Endothelial cell of umbilical vein (primary cell): Measurements from ENCODE around the gene DEPDC7. TPM values are rescaled to one million over a fixed set of nuclear protein-coding genes. Genes with fewer than 3 reads are reported as not detected.

ENCODE experiments used
- BruUV-seq: library from RNA; stranded (reverse); fragments of 400-500 nt; replicated peaks from 2 replicates; lab custom pipeline; 2021; lab: Mats Ljungman, UMichigan
- CTCF ChIA-PET: fragments of 300-600, 350-600 bp; sonication (Branson Sonifier 250); formaldehyde crosslinking; loops from one replicate; lab custom pipeline; 2021; ENCODE audit warnings: antibody characterized with exemption, inconsistent platforms; lab: Charles Lee
- POLR2A ChIA-PET: fragments of 300-600, 350-600 bp; sonication (Branson Sonifier 250); formaldehyde crosslinking; loops from one replicate; lab custom pipeline; 2021; ENCODE audit warnings: antibody characterized with exemption, inconsistent platforms; lab: Charles Lee
- DNase-seq: peaks from one replicate; pipeline ENCODE4 v3.0.0-alpha.2; 2011; ENCODE audit warnings: low read depth, low spot score
- FAIRE-seq: peaks from 2 replicates; lab custom pipeline; 2011; peaks lifted over from hg19 to GRCh38; lab: Jason Lieb, UNC
- H2AFZ ChIP-seq: 2 replicates; pipeline ENCODE4 v1.6.0; 2012; ENCODE audit warnings: low read depth, low read length, control low read depth, inconsistent platforms
- H3K27ac ChIP-seq: 2 replicates; pipeline ENCODE4 v1.5.1; 2011; ENCODE audit warnings: low read depth, mild to moderate bottlenecking, control low read depth, low read length, moderate library complexity; ENCODE audit not compliant: insufficient read depth
- H3K27me3 ChIP-seq, 2 experiments: 2 replicates each; pipeline versions ENCODE4 v1.6.0 to v1.6.1; 2011; ENCODE audit warnings: low read length in 2 of 2, mixed read lengths in 1 of 2; ENCODE audit not compliant: control insufficient read depth in 2 of 2, insufficient read depth in 2 of 2
- H3K36me3 ChIP-seq, 2 experiments: 2 replicates in 1 of 2; 3 replicates in 1 of 2; pipeline ENCODE4 v1.5.1; 2011; ENCODE audit warnings: low read length in 2 of 2, mild to moderate bottlenecking in 1 of 2, moderate library complexity in 1 of 2; ENCODE audit not compliant: control insufficient read depth in 2 of 2, insufficient read depth in 2 of 2; ENCODE audit errors: extremely low read depth in 1 of 2
- H3K4me1 ChIP-seq: 3 replicates; pipeline ENCODE4 v1.5.1; 2011; ENCODE audit warnings: mild to moderate bottlenecking, low read length; ENCODE audit not compliant: control insufficient read depth, insufficient read depth; ENCODE audit errors: extremely low read depth
- H3K4me2 ChIP-seq: 2 replicates; pipeline ENCODE4 v1.6.1; 2011; ENCODE audit warnings: low read length, control low read depth, mixed read lengths; ENCODE audit not compliant: insufficient read depth
- H3K4me3 ChIP-seq, 3 experiments: fragments of 200-600 bp in 1 of 3; sonication (generic), shearing (Covaris generic) in 1 of 3; replicated peaks in 1 of 3; 2 replicates each; pipeline ENCODE4 v1.5.1; 2011 to 2016; ENCODE audit warnings: control low read depth in 3 of 3, low read length in 3 of 3, mild to moderate bottlenecking in 2 of 3, inconsistent platforms in 1 of 3, low read depth in 1 of 3, moderate library complexity in 1 of 3; ENCODE audit not compliant: insufficient read depth in 1 of 3
- H3K79me2 ChIP-seq: 2 replicates; pipeline ENCODE4 v1.6.0; 2012; ENCODE audit warnings: low read length, inconsistent platforms; ENCODE audit not compliant: control insufficient read depth, insufficient read depth
- H3K9ac ChIP-seq: replicated peaks from 2 replicates; pipeline ENCODE3; 2011; ENCODE audit warnings: low read length, control low read depth; ENCODE audit not compliant: insufficient read depth; ENCODE audit errors: extremely low read depth
- H3K9me1 ChIP-seq: replicated peaks from 3 replicates; pipeline ENCODE4 v1.6.0; 2011; ENCODE audit warnings: mild to moderate bottlenecking, low read length; ENCODE audit not compliant: control insufficient read depth, insufficient read depth; ENCODE audit errors: extremely low read depth
- H3K9me3 ChIP-seq: replicated peaks from 2 replicates; pipeline ENCODE4 v1.5.1; 2012; ENCODE audit warnings: low read length, inconsistent platforms; ENCODE audit not compliant: control insufficient read depth, insufficient read depth
- H4K20me1 ChIP-seq: replicated peaks from 2 replicates; pipeline ENCODE3; 2011; ENCODE audit warnings: mild to moderate bottlenecking, low read length; ENCODE audit not compliant: control insufficient read depth, insufficient read depth; ENCODE audit errors: extremely low read depth
- EZH2 ChIP-seq: IDR thresholded peaks from 2 replicates; pipeline ENCODE4 v1.6.1; 2012; ENCODE audit warnings: borderline replicate concordance, low read depth, mild to moderate bottlenecking, moderate library complexity, low read length, inconsistent platforms; ENCODE audit not compliant: severe bottlenecking
- GATA2 ChIP-seq: IDR thresholded peaks from 2 replicates; pipeline ENCODE4 v1.7.0; 2011; ENCODE audit warnings: low read depth, mild to moderate bottlenecking, moderate library complexity, mixed read lengths, low read length; ENCODE audit not compliant: insufficient read length, insufficient read depth
- JUN ChIP-seq: IDR thresholded peaks from 2 replicates; pipeline ENCODE4 v1.6.1; 2011; ENCODE audit warnings: borderline replicate concordance, low read depth; ENCODE audit not compliant: insufficient read length, insufficient read depth
- POLR2A ChIP-seq: IDR thresholded peaks from 2 replicates; pipeline ENCODE4 v1.6.1; 2012; ENCODE audit warnings: low read depth, mild to moderate bottlenecking, control low read depth, low read length
- POLR2AphosphoS5 ChIP-seq: IDR thresholded peaks from 2 replicates; pipeline ENCODE4 v1.6.1; 2012; ENCODE audit warnings: low read depth, mild to moderate bottlenecking, control low read depth, low read length, moderate library complexity; ENCODE audit not compliant: insufficient read depth
- dilution Hi-C: fragments of 300-500 bp; cut with MboI; formaldehyde crosslinking; loops from one replicate; pipeline ENCODE4 v1.15.0; 2019; ENCODE audit warnings: low sequenced_read_pairs; ENCODE audit not compliant: extremely low pct_ligation_motif_present
- intact Hi-C: fragments of 100-400 bp; cut with micrococcal nuclease; formaldehyde crosslinking; loops from one replicate; pipeline ENCODE4 v1.10.0; 2022
- polyA plus RNA-seq, 4 experiments: library from polyadenylated mRNA; depleted of rRNA in 3 of 4; stranded (reverse) in 3 of 4; unstranded in 1 of 4; fragments of >200 nt; gene quantifications; 2 replicates each; pipeline versions ENCODE4 v1.2.1 to v1.2.3, GENCODE V29; 2011 to 2012; ENCODE audit warnings: missing spikeins in 1 of 4
- total RNA-seq: library from RNA; stranded (reverse); gene quantifications from 2 replicates; pipeline ENCODE4 v1.2.3, GENCODE V29; 2021
- TF ChIP-seq, protein P1 (sequence below): IDR thresholded peaks from 2 replicates; pipeline ENCODE4 v1.6.1; 2011; ENCODE audit not compliant: insufficient read depth, insufficient read length
- TF ChIP-seq, protein P2 (sequence below), 2 donors: IDR thresholded peaks; 1 replicate in 1 of 2; 2 replicates in 1 of 2; pipeline ENCODE4 v1.5.1; 2011; ENCODE audit warnings: low read length in 2 of 2, mild to moderate bottlenecking in 2 of 2, moderate library complexity in 2 of 2, control low read depth in 1 of 2, inconsistent platforms in 1 of 2, low read depth in 1 of 2; ENCODE audit not compliant: insufficient read depth in 1 of 2; ENCODE audit errors: extremely low read depth in 1 of 2

Gene DEPDC7
- total and polyA plus RNA-seq, 2 donors (not counting 3 experiments of a cell fraction or from before 2014, with no cell fraction given), result 0.08 TPM; not detected in 1

DNA sequence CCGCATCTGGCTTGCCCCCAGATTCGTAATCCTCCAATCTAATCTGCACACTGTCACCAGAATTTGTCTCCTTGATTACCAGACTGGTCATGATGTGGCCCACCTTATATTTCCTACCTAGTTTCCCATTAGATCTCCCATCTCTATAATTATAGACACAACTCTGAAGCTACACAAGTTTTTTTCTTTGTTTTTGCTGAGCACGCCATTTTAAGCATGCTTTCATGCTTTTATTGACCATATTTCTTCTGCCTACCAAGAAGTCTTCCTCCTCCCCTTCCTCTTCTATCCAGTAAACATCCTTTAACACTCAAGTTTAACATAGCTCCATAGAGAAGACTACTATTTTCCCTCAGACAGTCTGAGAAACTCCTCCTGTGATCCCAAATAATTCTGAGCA, 24.3 kb upstream of the DEPDC7 start:
- no peak for FAIRE-seq
- Histone ChIP-seq H2AFZ (no peak overlapping the region), H3K4me1 (no peaks in the 10 kb centered on the region), H3K27ac (no peak overlapping the region), H3K9ac (no peak overlapping the region), H3K79me2 (no peaks in the 10 kb centered on the region), H3K27me3 (peaks cover 12 to 17% of the 10 kb centered on the region in 2 experiments), H3K4me2 (no peak overlapping the region), H3K36me3 (no peaks in the 10 kb centered on the region), H3K9me1 (no peaks in the 10 kb centered on the region), H4K20me1 (no peaks in the 10 kb centered on the region), H3K4me3 (no peak overlapping the region), H3K9me3 (no peaks in the 10 kb centered on the region)
- ChIA-PET CTCF (no interaction called here), POLR2A (no interaction called here)
- DNase-seq, result no peak
- no TSS peak for BruUV-seq
- TF ChIP-seq, protein P1, sequence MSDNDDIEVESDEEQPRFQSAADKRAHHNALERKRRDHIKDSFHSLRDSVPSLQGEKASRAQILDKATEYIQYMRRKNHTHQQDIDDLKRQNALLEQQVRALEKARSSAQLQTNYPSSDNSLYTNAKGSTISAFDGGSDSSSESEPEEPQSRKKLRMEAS, result no peak
- TF ChIP-seq POLR2A (no peak), POLR2AphosphoS5 (no peak), GATA2 (no peak), EZH2 (no peak), JUN (no peak)
- TF ChIP-seq, protein P2, sequence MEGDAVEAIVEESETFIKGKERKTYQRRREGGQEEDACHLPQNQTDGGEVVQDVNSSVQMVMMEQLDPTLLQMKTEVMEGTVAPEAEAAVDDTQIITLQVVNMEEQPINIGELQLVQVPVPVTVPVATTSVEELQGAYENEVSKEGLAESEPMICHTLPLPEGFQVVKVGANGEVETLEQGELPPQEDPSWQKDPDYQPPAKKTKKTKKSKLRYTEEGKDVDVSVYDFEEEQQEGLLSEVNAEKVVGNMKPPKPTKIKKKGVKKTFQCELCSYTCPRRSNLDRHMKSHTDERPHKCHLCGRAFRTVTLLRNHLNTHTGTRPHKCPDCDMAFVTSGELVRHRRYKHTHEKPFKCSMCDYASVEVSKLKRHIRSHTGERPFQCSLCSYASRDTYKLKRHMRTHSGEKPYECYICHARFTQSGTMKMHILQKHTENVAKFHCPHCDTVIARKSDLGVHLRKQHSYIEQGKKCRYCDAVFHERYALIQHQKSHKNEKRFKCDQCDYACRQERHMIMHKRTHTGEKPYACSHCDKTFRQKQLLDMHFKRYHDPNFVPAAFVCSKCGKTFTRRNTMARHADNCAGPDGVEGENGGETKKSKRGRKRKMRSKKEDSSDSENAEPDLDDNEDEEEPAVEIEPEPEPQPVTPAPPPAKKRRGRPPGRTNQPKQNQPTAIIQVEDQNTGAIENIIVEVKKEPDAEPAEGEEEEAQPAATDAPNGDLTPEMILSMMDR (IDR thresholded peaks at IDR 0.05; ENCODE audit: extremely low read depth in 1 of 2, insufficient read depth in 1 of 2, low read depth in 1 of 2, low read length in 2 of 2), result no peak
- dilution Hi-C loops (no loop called here), intact Hi-C loops (no loop called here)
